Parathyroid adenoma (tissue), 2 donors: Measurements from ENCODE around the gene PPP2R5C.

Experiments
- H2AFZ ChIP-seq: fragments of 300-600 bp; sonication (generic); one replicate; pipeline ENCODE4 v1.7.0; 2017; ENCODE audit warnings: antibody characterized with exemption, mild to moderate bottlenecking
- H3K27ac ChIP-seq: fragments of 300-600 bp; sonication (generic); one replicate; pipeline ENCODE4 v1.7.0; 2017
- H3K27me3 ChIP-seq: fragments of 300-600 bp; sonication (generic); one replicate; pipeline ENCODE4 v1.7.0; 2017; ENCODE audit warnings: low read length; ENCODE audit not compliant: control insufficient read depth, insufficient read depth
- H3K36me3 ChIP-seq: fragments of 300-600 bp; sonication (generic); one replicate; pipeline ENCODE4 v1.7.0; 2017; ENCODE audit warnings: low read length; ENCODE audit not compliant: control insufficient read depth, insufficient read depth
- H3K4me1 ChIP-seq: fragments of 300-600 bp; sonication (generic); one replicate; pipeline ENCODE4 v1.7.0; 2017; ENCODE audit warnings: control low read depth
- H3K4me2 ChIP-seq: fragments of 300-600 bp; sonication (generic); one replicate; pipeline ENCODE4 v1.7.0; 2017; ENCODE audit warnings: low read length
- H3K4me3 ChIP-seq: fragments of 300-600 bp; sonication (generic); one replicate; pipeline ENCODE4 v1.7.0; 2017; ENCODE audit warnings: low read depth, low read length
- H3K79me2 ChIP-seq: fragments of 300-600 bp; sonication (generic); one replicate; pipeline ENCODE4 v1.7.0; 2017; ENCODE audit warnings: control low read depth
- H3K9ac ChIP-seq: fragments of 300-600 bp; sonication (generic); one replicate; pipeline ENCODE4 v1.7.0; 2017; ENCODE audit warnings: mild to moderate bottlenecking
- H3K9me3 ChIP-seq: fragments of 300-600 bp; sonication (generic); one replicate; pipeline ENCODE4 v1.7.0; 2017; ENCODE audit warnings: low read length; ENCODE audit not compliant: control insufficient read depth
- TF ChIP-seq, protein P1 (sequence below): fragments of 300-600 bp; sonication (generic); IDR thresholded peaks from one replicate; pipeline ENCODE4 v1.7.0; 2017; ENCODE audit warnings: antibody characterized with exemption, mild to moderate bottlenecking
- donor health status: primary hyperparathyroidism.

PPP2R5C gene

GRCh38 chr14:101916816-101917412 lies 155.4 kb downstream of the PPP2R5C start:
- Histone ChIP-seq H3K9ac (no peak overlapping the region), H3K27me3 (no peaks in the 10 kb centered on the region), H3K4me2 (no peak overlapping the region), H3K27ac (no peak overlapping the region), H3K4me1 (peaks cover 2% of the 10 kb centered on the region), H3K9me3 (no peaks in the 10 kb centered on the region), H3K36me3 (no peaks in the 10 kb centered on the region), H2AFZ (no peak overlapping the region), H3K79me2 (no peaks in the 10 kb centered on the region), H3K4me3 (no peak overlapping the region)
- TF ChIP-seq, protein P1, sequence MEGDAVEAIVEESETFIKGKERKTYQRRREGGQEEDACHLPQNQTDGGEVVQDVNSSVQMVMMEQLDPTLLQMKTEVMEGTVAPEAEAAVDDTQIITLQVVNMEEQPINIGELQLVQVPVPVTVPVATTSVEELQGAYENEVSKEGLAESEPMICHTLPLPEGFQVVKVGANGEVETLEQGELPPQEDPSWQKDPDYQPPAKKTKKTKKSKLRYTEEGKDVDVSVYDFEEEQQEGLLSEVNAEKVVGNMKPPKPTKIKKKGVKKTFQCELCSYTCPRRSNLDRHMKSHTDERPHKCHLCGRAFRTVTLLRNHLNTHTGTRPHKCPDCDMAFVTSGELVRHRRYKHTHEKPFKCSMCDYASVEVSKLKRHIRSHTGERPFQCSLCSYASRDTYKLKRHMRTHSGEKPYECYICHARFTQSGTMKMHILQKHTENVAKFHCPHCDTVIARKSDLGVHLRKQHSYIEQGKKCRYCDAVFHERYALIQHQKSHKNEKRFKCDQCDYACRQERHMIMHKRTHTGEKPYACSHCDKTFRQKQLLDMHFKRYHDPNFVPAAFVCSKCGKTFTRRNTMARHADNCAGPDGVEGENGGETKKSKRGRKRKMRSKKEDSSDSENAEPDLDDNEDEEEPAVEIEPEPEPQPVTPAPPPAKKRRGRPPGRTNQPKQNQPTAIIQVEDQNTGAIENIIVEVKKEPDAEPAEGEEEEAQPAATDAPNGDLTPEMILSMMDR = no peak

GRCh38 chr14:101917413-101918017 lies 156.0 kb downstream of the PPP2R5C start:
- H3K27ac ChIP-seq = no peak overlapping the region
- no peaks in the 10 kb centered on the region for H3K9me3 ChIP-seq
- H3K4me1 ChIP-seq = peaks cover 2% of the 10 kb centered on the region
- H2AFZ ChIP-seq = no peak overlapping the region
- H3K4me3 ChIP-seq = no peak overlapping the region
- H3K27me3 ChIP-seq = no peaks in the 10 kb centered on the region
- no peaks in the 10 kb centered on the region for H3K36me3 ChIP-seq
- no peak overlapping the region for H3K9ac ChIP-seq
- H3K79me2 ChIP-seq = no peaks in the 10 kb centered on the region
- no peak overlapping the region for H3K4me2 ChIP-seq
- TF ChIP-seq, protein P1 = no peak

- Histone ChIP-seq H3K36me3 (no peaks in the 10 kb centered on the region), H2AFZ (no peak overlapping the region), H3K9ac (no peak overlapping the region), H3K9me3 (no peaks in the 10 kb centered on the region), H3K4me2 (no peak overlapping the region), H3K27ac (no peak overlapping the region), H3K4me1 (peaks cover 2% of the 10 kb centered on the region), H3K27me3 (no peaks in the 10 kb centered on the region), H3K79me2 (no peaks in the 10 kb centered on the region), H3K4me3 (no peak overlapping the region)
- TF ChIP-seq, protein P1 = no peak
Observed at GRCh38 chr14:101918065-101918989, 156.8 kb downstream of the PPP2R5C start.

DNA sequence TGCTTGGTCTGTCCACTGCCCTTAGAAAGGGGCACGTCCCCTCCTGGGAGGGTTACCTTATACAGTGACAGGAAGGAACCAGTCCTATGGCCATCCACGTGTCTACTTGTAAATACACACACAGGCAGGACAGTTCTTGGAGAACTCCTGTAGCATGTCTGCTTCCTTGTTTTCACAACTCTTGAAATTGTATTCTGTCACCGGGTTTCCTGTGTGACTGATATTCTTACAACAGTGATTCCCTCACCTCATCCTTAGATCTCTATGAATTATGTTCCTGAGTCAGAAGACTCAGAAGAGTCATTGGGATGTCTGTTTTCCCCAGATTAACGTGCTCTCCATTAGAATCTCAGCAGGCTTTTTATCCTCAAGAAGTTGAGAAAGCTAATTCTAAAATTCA lies 158.8 kb downstream of the PPP2R5C start:
- Histone ChIP-seq H3K9ac (no peak overlapping the region), H3K79me2 (no peaks in the 10 kb centered on the region), H3K27ac (no peak overlapping the region), H3K4me1 (peaks cover 2% of the 10 kb centered on the region), H3K9me3 (no peaks in the 10 kb centered on the region), H3K27me3 (no peaks in the 10 kb centered on the region), H3K36me3 (no peaks in the 10 kb centered on the region), H3K4me2 (no peak overlapping the region), H2AFZ (no peak overlapping the region), H3K4me3 (no peak overlapping the region)
- TF ChIP-seq, protein P1 = no peak
